ENCODE measurements around the gene SLC9A2.
A peak's percentile ranks its signal among the peaks of the same experiment; 100 is the strongest.

SLC9A2 gene

GRCh38 chr2:102660574-102660973 is 41.2 kb downstream of the SLC9A2 start:
- no peak overlapping the region for H2BK15ac ChIP-seq (replicated peaks; ENCODE audit: low read depth)

GRCh38 chr2:102661846-102662245 is 42.5 kb downstream of the SLC9A2 start:
- peak; percentile 73 for DNase-seq
- Histone ChIP-seq H2AK5ac (ENCODE audit: low read length) (no peak overlapping the region), H3K23ac (ENCODE audit: low read length) (no peak overlapping the region), H4K5ac (ENCODE audit: low read length) (no peak overlapping the region), H2BK5ac (ENCODE audit: low read length) (no peak overlapping the region), H3K36me3 (ENCODE audit: control insufficient read depth, insufficient read depth, low read length) (no peaks in the 10 kb centered on the region), H2BK120ac (ENCODE audit: low read depth, low read length) (no peak overlapping the region), H3K4ac (ENCODE audit: low read depth, low read length) (no peak overlapping the region), H2BK15ac (replicated peaks; ENCODE audit: low read depth) (no peak overlapping the region), H3K56ac (ENCODE audit: low read length) (no peak overlapping the region), H3K9ac (ENCODE audit: low read length) (no peak overlapping the region), H3K79me1 (ENCODE audit: low read length) (no peaks in the 10 kb centered on the region), H4K8ac (ENCODE audit: low read depth, low read length) (no peak overlapping the region), H3K27me3 (ENCODE audit: insufficient read depth, low read length, poor library complexity) (no peaks in the 10 kb centered on the region), H3K27ac (ENCODE audit: low read depth, low read length) (no peak overlapping the region), H3K4me1 (ENCODE audit: control insufficient read depth, low read depth, low read length) (no peaks in the 10 kb centered on the region), H3K79me2 (ENCODE audit: control insufficient read depth, insufficient read depth, low read length) (no peaks in the 10 kb centered on the region), H3K4me2 (ENCODE audit: low read length) (no peak overlapping the region), H3K4me3 (ENCODE audit: low read length) (no peak overlapping the region), H3K18ac (ENCODE audit: low read length) (no peak overlapping the region)
- no CpG with 5 or more reads among the region's 5 CpGs for WGBS (ENCODE audit: extremely low coverage, insufficient coverage, low lambda C conversion rate)

More at GRCh38 chr2:102660574-102660973, 41.2 kb downstream of the SLC9A2 start:
- WGBS (ENCODE audit: extremely low coverage, insufficient coverage, low lambda C conversion rate) = no CpG with 5 or more reads among the region's 6 CpGs
- Histone ChIP-seq H3K18ac (ENCODE audit: low read length) (no peak overlapping the region), H4K5ac (ENCODE audit: low read length) (no peak overlapping the region), H3K27me3 (ENCODE audit: insufficient read depth, low read length, poor library complexity) (no peaks in the 10 kb centered on the region), H3K4me2 (ENCODE audit: low read length) (no peak overlapping the region), H2AK5ac (ENCODE audit: low read length) (no peak overlapping the region), H2BK5ac (ENCODE audit: low read length) (no peak overlapping the region), H3K23ac (ENCODE audit: low read length) (no peak overlapping the region), H4K8ac (ENCODE audit: low read depth, low read length) (no peak overlapping the region), H2BK120ac (ENCODE audit: low read depth, low read length) (no peak overlapping the region), H3K36me3 (ENCODE audit: control insufficient read depth, insufficient read depth, low read length) (no peaks in the 10 kb centered on the region), H3K4me3 (ENCODE audit: low read length) (no peak overlapping the region), H3K4ac (ENCODE audit: low read depth, low read length) (no peak overlapping the region), H3K27ac (ENCODE audit: low read depth, low read length) (no peak overlapping the region), H3K56ac (ENCODE audit: low read length) (no peak overlapping the region), H3K79me2 (ENCODE audit: control insufficient read depth, insufficient read depth, low read length) (no peaks in the 10 kb centered on the region), H3K9ac (ENCODE audit: low read length) (no peak overlapping the region), H3K4me1 (ENCODE audit: control insufficient read depth, low read depth, low read length) (no peaks in the 10 kb centered on the region), H3K79me1 (ENCODE audit: low read length) (no peaks in the 10 kb centered on the region)
- no peak for DNase-seq

GRCh38 chr2:102662833-102663232 is 43.5 kb downstream of the SLC9A2 start:
- H3K79me1 ChIP-seq (ENCODE audit: low read length) = no peaks in the 10 kb centered on the region
- H3K4me3 ChIP-seq (ENCODE audit: low read length) = no peak overlapping the region
- H3K27ac ChIP-seq (ENCODE audit: low read depth, low read length) = no peak overlapping the region
- no peak overlapping the region for H2BK15ac ChIP-seq (replicated peaks; ENCODE audit: low read depth)
- no peak for DNase-seq
- H3K23ac ChIP-seq (ENCODE audit: low read length) = no peak overlapping the region
- H3K27me3 ChIP-seq (ENCODE audit: insufficient read depth, low read length, poor library complexity) = no peaks in the 10 kb centered on the region
- H2BK120ac ChIP-seq (ENCODE audit: low read depth, low read length) = no peak overlapping the region
- no peak overlapping the region for H3K4ac ChIP-seq (ENCODE audit: low read depth, low read length)
- no peaks in the 10 kb centered on the region for H3K4me1 ChIP-seq (ENCODE audit: control insufficient read depth, low read depth, low read length)
- H2BK5ac ChIP-seq (ENCODE audit: low read length) = no peak overlapping the region
- H3K4me2 ChIP-seq (ENCODE audit: low read length) = no peak overlapping the region
- H3K56ac ChIP-seq (ENCODE audit: low read length) = no peak overlapping the region
- H3K9ac ChIP-seq (ENCODE audit: low read length) = no peak overlapping the region
- no peak overlapping the region for H4K5ac ChIP-seq (ENCODE audit: low read length)
- WGBS (ENCODE audit: extremely low coverage, insufficient coverage, low lambda C conversion rate) = no CpG with 5 or more reads among the region's 5 CpGs
- H2AK5ac ChIP-seq (ENCODE audit: low read length) = no peak overlapping the region
- H3K36me3 ChIP-seq (ENCODE audit: control insufficient read depth, insufficient read depth, low read length) = no peaks in the 10 kb centered on the region
- H4K8ac ChIP-seq (ENCODE audit: low read depth, low read length) = no peak overlapping the region
- no peaks in the 10 kb centered on the region for H3K79me2 ChIP-seq (ENCODE audit: control insufficient read depth, insufficient read depth, low read length)
- H3K18ac ChIP-seq (ENCODE audit: low read length) = no peak overlapping the region

GRCh38 chr2:102663381-102663780 is 44.0 kb downstream of the SLC9A2 start:
- Histone ChIP-seq H3K79me2 (ENCODE audit: control insufficient read depth, insufficient read depth, low read length) (no peaks in the 10 kb centered on the region), H3K4ac (ENCODE audit: low read depth, low read length) (no peak overlapping the region), H3K4me2 (ENCODE audit: low read length) (no peak overlapping the region), H3K79me1 (ENCODE audit: low read length) (no peaks in the 10 kb centered on the region), H3K27ac (ENCODE audit: low read depth, low read length) (no peak overlapping the region), H3K9ac (ENCODE audit: low read length) (no peak overlapping the region), H4K5ac (ENCODE audit: low read length) (no peak overlapping the region), H2BK15ac (replicated peaks; ENCODE audit: low read depth) (no peak overlapping the region), H2BK5ac (ENCODE audit: low read length) (no peak overlapping the region), H3K27me3 (ENCODE audit: insufficient read depth, low read length, poor library complexity) (no peaks in the 10 kb centered on the region), H4K8ac (ENCODE audit: low read depth, low read length) (no peak overlapping the region), H3K4me1 (ENCODE audit: control insufficient read depth, low read depth, low read length) (no peaks in the 10 kb centered on the region), H3K4me3 (ENCODE audit: low read length) (no peak overlapping the region), H3K23ac (ENCODE audit: low read length) (no peak overlapping the region), H2BK120ac (ENCODE audit: low read depth, low read length) (no peak overlapping the region), H2AK5ac (ENCODE audit: low read length) (no peak overlapping the region), H3K18ac (ENCODE audit: low read length) (no peak overlapping the region), H3K56ac (ENCODE audit: low read length) (no peak overlapping the region), H3K36me3 (ENCODE audit: control insufficient read depth, insufficient read depth, low read length) (no peaks in the 10 kb centered on the region)
- no CpG with 5 or more reads among the region's 3 CpGs for WGBS (ENCODE audit: extremely low coverage, insufficient coverage, low lambda C conversion rate)
- no peak for DNase-seq

GRCh38 chr2:102664471-102664909 is 45.1 kb downstream of the SLC9A2 start:
- WGBS (ENCODE audit: extremely low coverage, insufficient coverage, low lambda C conversion rate) = no CpG with 5 or more reads among the region's 2 CpGs
- Histone ChIP-seq H3K36me3 (ENCODE audit: control insufficient read depth, insufficient read depth, low read length) (no peaks in the 10 kb centered on the region), H3K27ac (ENCODE audit: low read depth, low read length) (no peak overlapping the region), H3K79me2 (ENCODE audit: control insufficient read depth, insufficient read depth, low read length) (no peaks in the 10 kb centered on the region), H3K18ac (ENCODE audit: low read length) (no peak overlapping the region), H3K23ac (ENCODE audit: low read length) (no peak overlapping the region), H3K79me1 (ENCODE audit: low read length) (no peaks in the 10 kb centered on the region), H4K8ac (ENCODE audit: low read depth, low read length) (no peak overlapping the region), H4K5ac (ENCODE audit: low read length) (no peak overlapping the region), H3K27me3 (ENCODE audit: insufficient read depth, low read length, poor library complexity) (no peaks in the 10 kb centered on the region), H3K9ac (ENCODE audit: low read length) (no peak overlapping the region), H3K4me2 (ENCODE audit: low read length) (no peak overlapping the region), H2BK120ac (ENCODE audit: low read depth, low read length) (no peak overlapping the region), H2BK5ac (ENCODE audit: low read length) (no peak overlapping the region), H2BK15ac (replicated peaks; ENCODE audit: low read depth) (no peak overlapping the region), H3K4me3 (ENCODE audit: low read length) (no peak overlapping the region), H3K56ac (ENCODE audit: low read length) (no peak overlapping the region), H3K4me1 (ENCODE audit: control insufficient read depth, low read depth, low read length) (no peaks in the 10 kb centered on the region), H3K4ac (ENCODE audit: low read depth, low read length) (no peak overlapping the region), H2AK5ac (ENCODE audit: low read length) (no peak overlapping the region)
- DNase-seq = peak; percentile 50

GRCh38 chr2:102667072-102667471 is 47.7 kb downstream of the SLC9A2 start:
- no CpG with 5 or more reads among the region's 2 CpGs for WGBS (ENCODE audit: extremely low coverage, insufficient coverage, low lambda C conversion rate)

More at GRCh38 chr2:102667072-102667471, 47.7 kb downstream of the SLC9A2 start:
- no peak overlapping the region for H3K23ac ChIP-seq (ENCODE audit: low read length)
- H2BK15ac ChIP-seq (replicated peaks; ENCODE audit: low read depth) = no peak overlapping the region
- H3K4ac ChIP-seq (ENCODE audit: low read depth, low read length) = no peak overlapping the region
- H2BK5ac ChIP-seq (ENCODE audit: low read length) = no peak overlapping the region
- H3K79me2 ChIP-seq (ENCODE audit: control insufficient read depth, insufficient read depth, low read length) = no peaks in the 10 kb centered on the region
- H4K5ac ChIP-seq (ENCODE audit: low read length) = no peak overlapping the region
- H3K4me2 ChIP-seq (ENCODE audit: low read length) = no peak overlapping the region
- H3K18ac ChIP-seq (ENCODE audit: low read length) = no peak overlapping the region
- H2AK5ac ChIP-seq (ENCODE audit: low read length) = no peak overlapping the region
- no peak overlapping the region for H3K9ac ChIP-seq (ENCODE audit: low read length)
- H3K27me3 ChIP-seq (ENCODE audit: insufficient read depth, low read length, poor library complexity) = no peaks in the 10 kb centered on the region
- H3K56ac ChIP-seq (ENCODE audit: low read length) = no peak overlapping the region
- no peak overlapping the region for H3K27ac ChIP-seq (ENCODE audit: low read depth, low read length)
- H3K79me1 ChIP-seq (ENCODE audit: low read length) = no peaks in the 10 kb centered on the region
- H4K8ac ChIP-seq (ENCODE audit: low read depth, low read length) = no peak overlapping the region
- H3K4me1 ChIP-seq (ENCODE audit: control insufficient read depth, low read depth, low read length) = no peaks in the 10 kb centered on the region
- DNase-seq = no peak
- no peaks in the 10 kb centered on the region for H3K36me3 ChIP-seq (ENCODE audit: control insufficient read depth, insufficient read depth, low read length)
- H3K4me3 ChIP-seq (ENCODE audit: low read length) = no peak overlapping the region
- H2BK120ac ChIP-seq (ENCODE audit: low read depth, low read length) = no peak overlapping the region

All from mesendoderm (in vitro differentiated cells).